Right lobe of liver (tissue), 6 donors: ENCODE data around the gene POLQ. TPM values are rescaled to one million over a fixed set of nuclear protein-coding genes. Genes with fewer than 3 reads are reported as not detected.

Experiments
- ATAC-seq, 4 donors: fragments of 200-7000 bp; cut with Tn5 transposase; one replicate each; pipeline ENCODE4 v1.9.1; 2020; ENCODE audit warnings: mild to moderate bottlenecking in 4 of 4, moderate library complexity in 4 of 4
- DNase-seq, 3 donors: peaks; one replicate each; pipeline ENCODE4 v3.0.0-alpha.2; 2020
- H3K27ac ChIP-seq, 3 donors: fragments of 200-600 bp; one replicate each; pipeline ENCODE4 v1.8.0; 2022
- H3K27me3 ChIP-seq, 2 donors: fragments of 200-600 bp; one replicate each; pipeline ENCODE4 v1.8.0; 2022
- H3K36me3 ChIP-seq, 4 donors: fragments of 200-600 bp; sonication (generic) in 1 of 4; one replicate each; pipeline versions ENCODE4 v1.5.1 to v1.8.0; 2017 to 2022; ENCODE audit warnings: control low read depth in 1 of 4
- H3K4me1 ChIP-seq, 4 donors: fragments of 200-600 bp; sonication (generic) in 1 of 4; one replicate each; pipeline versions ENCODE4 v1.5.1 to v1.8.0; 2017 to 2022; ENCODE audit warnings: control low read depth in 1 of 4
- H3K4me3 ChIP-seq, 3 donors: fragments of 200-600 bp; one replicate each; pipeline ENCODE4 v1.8.0; 2022
- H3K9me3 ChIP-seq, 4 donors: fragments of 200-600 bp; sonication (generic) in 1 of 4; one replicate each; pipeline versions ENCODE4 v1.5.1 to v1.8.0; 2017 to 2022; ENCODE audit warnings: control low read depth in 1 of 4
- POLR2A ChIP-seq: fragments of 450-650 bp; IDR thresholded peaks from one replicate; pipeline ENCODE4 v1.6.1; 2017; ENCODE audit warnings: antibody characterized with exemption, mild to moderate bottlenecking
- WGBS: methylation state at CpG from one replicate; pipeline ENCODE4 v1.1.6; 2018; ENCODE audit warnings: low coverage, low lambda C conversion rate; ENCODE audit not compliant: insufficient coverage; ENCODE audit errors: missing lambda C conversion rate; 5-methylcytosine and 5-hydroxymethylcytosine counted together
- intact Hi-C, 2 donors: fragments of 100-400 bp; cut with DNase I; formaldehyde crosslinking; loops; one replicate each; pipeline versions ENCODE4 v1.11.2 to v1.14.1; 2022
- total RNA-seq, 6 experiments: library from RNA; depleted of rRNA in 2 of 6; stranded (reverse); fragments of >200 nt in 2 of 6; fragmentation: NEBNext Ultra II Directional in 3 of 6; extraction: Animal tissue kit (Norgen Biotek cat#: 25700) in 3 of 6; gene quantifications; one replicate each; pipeline versions ENCODE4 v1.1.0 to v1.2.4, GENCODE V29; 2016 to 2023
- TF ChIP-seq, protein P1 (sequence below), 4 donors: fragments of 200-600 bp in 3 of 4; fragments of 450-650 bp in 1 of 4; IDR thresholded peaks; one replicate each; pipeline versions ENCODE4 v1.5.1 to v1.8.0; 2016 to 2022; ENCODE audit warnings: antibody characterized with exemption in 4 of 4, mild to moderate bottlenecking in 2 of 4
- donor health status: DM: no; HTN: yes; CAD: no.
- donor health status: DM: no; HTN: no; CAD: no.
- donor health status: DM: no; HTN: no; CAD: no.
- donor health status: DM: no; HTN: yes; CAD: no.
- donor health status: DM: no; HTN: yes; CAD: no.

Gene POLQ
- total RNA-seq, 6 experiments from 2014 or later = 0.02 to 1.2 (median 0.23) TPM

DNA sequence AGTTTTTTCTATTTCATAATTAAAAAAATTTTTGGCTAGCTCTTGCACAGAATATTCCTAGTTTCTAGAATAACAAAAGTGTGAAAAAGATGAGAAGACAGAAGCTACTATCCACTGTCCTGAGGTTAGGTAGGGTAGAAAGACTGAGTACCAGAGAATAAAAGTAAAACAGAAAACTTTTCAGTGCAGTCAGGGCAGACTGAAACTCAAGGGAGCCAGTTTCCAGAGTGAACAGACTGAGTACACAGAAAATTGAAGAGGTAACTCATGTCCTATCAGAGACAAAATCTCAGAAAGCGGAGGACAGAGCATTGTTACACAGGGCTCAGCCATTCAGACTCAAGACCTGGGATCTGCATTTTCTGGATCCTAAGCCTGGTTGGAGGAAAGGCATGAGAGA is 38.6 kb upstream of the POLQ start:
- H3K27me3 ChIP-seq = no peaks in the 10 kb centered on the region
- ATAC-seq (no peak), DNase-seq (no peak)
- H3K9me3 ChIP-seq = no peaks in the 10 kb centered on the region
- no peak for TF ChIP-seq POLR2A
- TF ChIP-seq, protein P1, sequence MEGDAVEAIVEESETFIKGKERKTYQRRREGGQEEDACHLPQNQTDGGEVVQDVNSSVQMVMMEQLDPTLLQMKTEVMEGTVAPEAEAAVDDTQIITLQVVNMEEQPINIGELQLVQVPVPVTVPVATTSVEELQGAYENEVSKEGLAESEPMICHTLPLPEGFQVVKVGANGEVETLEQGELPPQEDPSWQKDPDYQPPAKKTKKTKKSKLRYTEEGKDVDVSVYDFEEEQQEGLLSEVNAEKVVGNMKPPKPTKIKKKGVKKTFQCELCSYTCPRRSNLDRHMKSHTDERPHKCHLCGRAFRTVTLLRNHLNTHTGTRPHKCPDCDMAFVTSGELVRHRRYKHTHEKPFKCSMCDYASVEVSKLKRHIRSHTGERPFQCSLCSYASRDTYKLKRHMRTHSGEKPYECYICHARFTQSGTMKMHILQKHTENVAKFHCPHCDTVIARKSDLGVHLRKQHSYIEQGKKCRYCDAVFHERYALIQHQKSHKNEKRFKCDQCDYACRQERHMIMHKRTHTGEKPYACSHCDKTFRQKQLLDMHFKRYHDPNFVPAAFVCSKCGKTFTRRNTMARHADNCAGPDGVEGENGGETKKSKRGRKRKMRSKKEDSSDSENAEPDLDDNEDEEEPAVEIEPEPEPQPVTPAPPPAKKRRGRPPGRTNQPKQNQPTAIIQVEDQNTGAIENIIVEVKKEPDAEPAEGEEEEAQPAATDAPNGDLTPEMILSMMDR (IDR thresholded peaks at IDR 0.05) = no peak
- no peak overlapping the region for H3K4me3 ChIP-seq
- H3K27ac ChIP-seq = no peak overlapping the region
- H3K4me1 ChIP-seq = no peaks in the 10 kb centered on the region
- intact Hi-C loops = no loop called here
- 67% methylated on average over 1 of the region's 1 CpG for WGBS
- H3K36me3 ChIP-seq = no peaks in the 10 kb centered on the region

DNA sequence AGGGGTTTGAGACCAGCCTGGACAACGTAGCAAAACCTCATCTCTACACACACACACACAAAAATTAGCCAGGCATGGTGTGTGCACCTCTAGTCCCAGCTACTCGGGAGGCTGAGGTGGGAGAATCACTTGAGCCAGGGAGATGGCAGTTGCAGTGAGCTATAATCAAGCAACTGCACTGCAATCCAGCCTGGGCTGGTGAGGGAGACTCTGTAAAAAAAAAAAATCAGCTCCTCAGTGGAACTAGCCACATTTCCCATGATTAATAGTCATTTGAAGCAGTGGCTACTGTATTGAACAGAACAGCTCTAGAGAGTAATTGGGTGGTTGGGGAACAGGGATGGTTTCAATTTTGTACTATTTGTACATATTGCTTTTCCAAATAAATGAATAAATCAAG is 35.9 kb upstream of the POLQ start:
- intact Hi-C loops = no loop called here
- no peak for DNase-seq
- H3K9me3 ChIP-seq = no peaks in the 10 kb centered on the region
- WGBS = 58% methylated on average over 2 of the region's 2 CpGs
- H3K4me3 ChIP-seq = no peak overlapping the region
- ATAC-seq = no peak
- no peaks in the 10 kb centered on the region for H3K36me3 ChIP-seq
- TF ChIP-seq, protein P1 (IDR thresholded peaks at IDR 0.05) = no peak
- no peak for TF ChIP-seq POLR2A
- no peaks in the 10 kb centered on the region for H3K4me1 ChIP-seq
- H3K27ac ChIP-seq = no peak overlapping the region
- H3K27me3 ChIP-seq = no peaks in the 10 kb centered on the region

DNA sequence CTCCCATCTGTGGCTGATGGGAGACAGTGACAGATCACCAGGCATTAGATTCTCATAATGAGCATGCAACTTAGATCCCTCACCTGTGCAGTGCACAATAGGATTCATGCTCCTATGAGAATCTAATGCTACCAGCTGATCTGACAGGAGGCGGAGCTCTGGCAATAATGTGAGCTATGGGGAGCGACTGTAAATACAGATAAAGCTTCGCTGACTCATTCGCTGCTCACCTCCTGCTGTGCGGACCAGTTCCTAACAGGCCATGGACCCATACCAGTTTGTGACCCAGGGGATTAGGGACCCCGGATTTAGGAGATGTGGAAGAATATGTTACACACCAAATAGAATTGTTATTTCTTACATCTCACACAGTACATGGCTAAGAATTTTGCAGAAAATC is 28.7 kb upstream of the POLQ start:
- TF ChIP-seq, protein P1 (IDR thresholded peaks at IDR 0.05) = no peak
- TF ChIP-seq POLR2A = no peak
- DNase-seq = no peak
- Histone ChIP-seq H3K4me3 (no peak overlapping the region), H3K4me1 (no peaks in the 10 kb centered on the region), H3K36me3 (no peaks in the 10 kb centered on the region), H3K27ac (no peak overlapping the region), H3K27me3 (no peaks in the 10 kb centered on the region), H3K9me3 (no peaks in the 10 kb centered on the region)
- WGBS = 57% methylated on average over 3 of the region's 6 CpGs
- intact Hi-C loops = no loop called here
- ATAC-seq = no peak

DNA sequence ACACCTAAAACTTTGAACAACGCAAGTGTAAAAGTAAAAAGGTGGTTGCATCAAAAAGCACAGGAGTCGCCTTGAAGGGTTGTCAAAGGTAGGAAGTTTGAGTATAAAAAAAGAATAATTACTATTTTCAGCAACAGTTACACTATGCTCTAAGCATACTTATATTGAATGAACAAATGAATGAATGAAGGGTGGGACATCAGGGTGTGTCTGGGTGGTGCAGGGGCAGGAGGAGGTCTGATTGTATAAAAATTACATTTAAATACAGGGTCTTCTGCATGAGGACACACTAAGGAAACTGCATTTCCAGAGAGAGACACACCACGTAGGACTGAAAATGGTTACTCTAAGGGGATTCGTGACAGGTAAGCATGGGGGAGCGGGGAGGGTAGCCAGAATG is 21.9 kb upstream of the POLQ start, which contains the start of gene ARGFX:
TSS of gene ARGFX (plus strand) at position 301 of the 400 bp plus-strand sequence. CDS start 2,765 bp downstream, outside the sequence.
- no peak for TF ChIP-seq POLR2A
- TF ChIP-seq, protein P1 (IDR thresholded peaks at IDR 0.05) = no peak
- Histone ChIP-seq H3K27me3 (no peaks in the 10 kb centered on the region), H3K4me3 (no peak within 1 kb of the TSS), H3K27ac (no peak within 1 kb of the TSS), H3K4me1 (no peaks in the 10 kb centered on the region), H3K9me3 (no peaks in the 10 kb centered on the region), H3K36me3 (no peaks in the 10 kb centered on the region)
- ATAC-seq (no peak), DNase-seq (no peak)
- intact Hi-C loops = no loop called here
- WGBS = 87% methylated on average over 5 of the region's 5 CpGs

DNA sequence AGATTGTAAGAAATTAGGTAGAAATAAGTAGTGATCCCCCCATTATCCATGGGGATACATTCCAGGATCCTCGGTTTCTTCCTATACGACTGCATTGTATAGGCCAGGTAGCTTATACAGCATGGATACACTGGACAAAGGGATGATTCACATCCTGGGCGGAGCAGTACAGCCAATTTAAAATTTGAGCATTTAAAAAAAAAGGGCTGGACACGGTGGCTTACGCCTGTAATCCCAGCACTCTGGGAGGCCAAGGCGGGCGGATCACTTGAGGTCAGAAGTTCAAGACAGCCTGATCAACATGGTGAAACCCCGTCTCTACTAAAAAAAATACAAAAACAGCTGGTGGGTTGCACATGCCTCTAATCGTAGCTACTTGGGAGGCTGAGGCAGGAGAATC is 21.0 kb upstream of the POLQ start:
- no peaks in the 10 kb centered on the region for H3K27me3 ChIP-seq
- H3K4me3 ChIP-seq = no peak overlapping the region
- ATAC-seq = no peak
- no peaks in the 10 kb centered on the region for H3K36me3 ChIP-seq
- TF ChIP-seq, protein P1 (IDR thresholded peaks at IDR 0.05) = no peak
- no peak for TF ChIP-seq POLR2A
- H3K27ac ChIP-seq = no peak overlapping the region
- no peak for DNase-seq
- no peaks in the 10 kb centered on the region for H3K4me1 ChIP-seq
- H3K9me3 ChIP-seq = no peaks in the 10 kb centered on the region
- 95% methylated on average over 9 of the region's 9 CpGs for WGBS
- intact Hi-C loops = no loop called here
